Thyroid gland (tissue), 4 donors: ENCODE results near the gene ARPP21.

Experiments used
- POLR2A ChIP-seq, 2 donors: fragments of 450-650 bp; IDR thresholded peaks; one replicate each; pipeline ENCODE4 v1.6.1; 2017; ENCODE audit warnings: antibody characterized with exemption in 2 of 2, mild to moderate bottlenecking in 2 of 2, moderate library complexity in 1 of 2
- TF ChIP-seq, protein P1 (sequence below), 6 experiments: fragments of 200-600 bp in 3 of 6; fragments of 450-650 bp in 3 of 6; sonication (generic) in 3 of 6; IDR thresholded peaks; one replicate each; pipeline ENCODE4 v1.5.1; 2016 to 2019; ENCODE audit warnings: antibody characterized with exemption in 6 of 6, mild to moderate bottlenecking in 2 of 6, inconsistent platforms in 1 of 6, moderate library complexity in 1 of 6

DNA sequence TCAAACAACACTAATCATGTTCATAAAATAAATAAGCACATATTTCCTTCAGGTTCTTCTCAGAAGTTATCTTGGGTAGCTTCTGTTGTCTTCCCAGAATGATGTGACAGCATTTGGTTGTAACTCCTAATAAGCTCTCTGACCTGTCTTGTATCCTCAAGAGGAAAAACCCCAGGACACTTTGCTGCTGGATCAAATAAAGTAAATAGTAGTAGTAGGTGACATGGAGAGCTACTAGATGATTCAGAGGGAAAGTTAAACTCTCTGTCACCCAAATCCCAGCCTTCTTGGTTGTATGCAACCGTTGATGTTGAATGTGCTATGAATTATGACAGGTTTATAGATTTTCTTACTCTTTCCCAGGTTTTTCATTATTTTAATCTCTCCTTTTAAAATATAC lies 143.0 kb downstream of the ARPP21 start:
- TF ChIP-seq, protein P1, sequence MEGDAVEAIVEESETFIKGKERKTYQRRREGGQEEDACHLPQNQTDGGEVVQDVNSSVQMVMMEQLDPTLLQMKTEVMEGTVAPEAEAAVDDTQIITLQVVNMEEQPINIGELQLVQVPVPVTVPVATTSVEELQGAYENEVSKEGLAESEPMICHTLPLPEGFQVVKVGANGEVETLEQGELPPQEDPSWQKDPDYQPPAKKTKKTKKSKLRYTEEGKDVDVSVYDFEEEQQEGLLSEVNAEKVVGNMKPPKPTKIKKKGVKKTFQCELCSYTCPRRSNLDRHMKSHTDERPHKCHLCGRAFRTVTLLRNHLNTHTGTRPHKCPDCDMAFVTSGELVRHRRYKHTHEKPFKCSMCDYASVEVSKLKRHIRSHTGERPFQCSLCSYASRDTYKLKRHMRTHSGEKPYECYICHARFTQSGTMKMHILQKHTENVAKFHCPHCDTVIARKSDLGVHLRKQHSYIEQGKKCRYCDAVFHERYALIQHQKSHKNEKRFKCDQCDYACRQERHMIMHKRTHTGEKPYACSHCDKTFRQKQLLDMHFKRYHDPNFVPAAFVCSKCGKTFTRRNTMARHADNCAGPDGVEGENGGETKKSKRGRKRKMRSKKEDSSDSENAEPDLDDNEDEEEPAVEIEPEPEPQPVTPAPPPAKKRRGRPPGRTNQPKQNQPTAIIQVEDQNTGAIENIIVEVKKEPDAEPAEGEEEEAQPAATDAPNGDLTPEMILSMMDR (IDR thresholded peaks at IDR 0.05): no peak
- TF ChIP-seq POLR2A (IDR thresholded peaks at IDR 0.05): no peak
